WTC11 (cell line): ENCODE measurements around the gene GRPEL2.

Experiments used
- ELF4 ChIP-seq: sonication (generic); formaldehyde crosslinking; IDR thresholded peaks from 2 replicates; pipeline ENCODE4 v1.8.1; 2022; ENCODE audit warnings: low read depth, mild to moderate bottlenecking, moderate library complexity, missing genetic modification reagents
- FOXK1 ChIP-seq: sonication (generic); formaldehyde crosslinking; IDR thresholded peaks from 2 replicates; pipeline ENCODE4 v1.8.0; 2022; ENCODE audit warnings: mild to moderate bottlenecking, moderate library complexity, missing genetic modification reagents
- NFYB ChIP-seq: sonication (generic); formaldehyde crosslinking; conservative IDR thresholded peaks from 2 replicates; pipeline ENCODE4 v1.8.0; 2022; ENCODE audit warnings: low read depth, missing genetic modification reagents
- NR3C1 ChIP-seq: sonication (generic); formaldehyde crosslinking; conservative IDR thresholded peaks from 2 replicates; pipeline ENCODE4 v1.8.1; 2023; ENCODE audit warnings: low read depth, mild to moderate bottlenecking, missing genetic modification reagents
- PRRX2 ChIP-seq: fragments of 250-450 bp; sonication (Bioruptor Pico); IDR thresholded peaks from 2 replicates; pipeline ENCODE4 v1.8.0; 2021; ENCODE audit warnings: mild to moderate bottlenecking
- SMAD4 ChIP-seq: sonication (generic); formaldehyde crosslinking; IDR thresholded peaks from 2 replicates; pipeline ENCODE4 v1.8.0; 2022; ENCODE audit warnings: mild to moderate bottlenecking, missing genetic modification reagents
- SP1 ChIP-seq: sonication (generic); formaldehyde crosslinking; conservative IDR thresholded peaks from 2 replicates; pipeline ENCODE4 v1.8.1; 2022; ENCODE audit warnings: missing genetic modification reagents
- TF ChIP-seq, protein P1 (sequence below): sonication (generic); formaldehyde crosslinking; IDR thresholded peaks from 2 replicates; pipeline ENCODE4 v1.8.0; 2022; ENCODE audit warnings: missing genetic modification reagents
- TF ChIP-seq, protein P2 (sequence below): sonication (generic); formaldehyde crosslinking; IDR thresholded peaks from 2 replicates; pipeline ENCODE4 v1.8.0; 2022; ENCODE audit warnings: mild to moderate bottlenecking, missing genetic modification reagents
- TF ChIP-seq, protein P3 (sequence below): fragments of 200-600 bp; IDR thresholded peaks from 2 replicates; pipeline ENCODE4 v1.8.0; 2022; ENCODE audit warnings: antibody characterized with exemption
- TF ChIP-seq, protein P4 (sequence below): sonication (generic); formaldehyde crosslinking; IDR thresholded peaks from 2 replicates; pipeline ENCODE4 v1.8.1; 2022; ENCODE audit warnings: missing genetic modification reagents, borderline replicate concordance
- TF ChIP-seq, protein P5 (sequence below): sonication (generic); formaldehyde crosslinking; IDR thresholded peaks from 2 replicates; pipeline ENCODE4 v1.8.0; 2023; ENCODE audit warnings: missing genetic modification reagents
- TF ChIP-seq, protein P6 (sequence below): fragments of 250-450 bp; sonication (Bioruptor Pico); IDR thresholded peaks from 2 replicates; pipeline ENCODE4 v1.9.0; 2021; ENCODE audit warnings: moderate library complexity, mild to moderate bottlenecking, inconsistent platforms, borderline replicate concordance

DNA sequence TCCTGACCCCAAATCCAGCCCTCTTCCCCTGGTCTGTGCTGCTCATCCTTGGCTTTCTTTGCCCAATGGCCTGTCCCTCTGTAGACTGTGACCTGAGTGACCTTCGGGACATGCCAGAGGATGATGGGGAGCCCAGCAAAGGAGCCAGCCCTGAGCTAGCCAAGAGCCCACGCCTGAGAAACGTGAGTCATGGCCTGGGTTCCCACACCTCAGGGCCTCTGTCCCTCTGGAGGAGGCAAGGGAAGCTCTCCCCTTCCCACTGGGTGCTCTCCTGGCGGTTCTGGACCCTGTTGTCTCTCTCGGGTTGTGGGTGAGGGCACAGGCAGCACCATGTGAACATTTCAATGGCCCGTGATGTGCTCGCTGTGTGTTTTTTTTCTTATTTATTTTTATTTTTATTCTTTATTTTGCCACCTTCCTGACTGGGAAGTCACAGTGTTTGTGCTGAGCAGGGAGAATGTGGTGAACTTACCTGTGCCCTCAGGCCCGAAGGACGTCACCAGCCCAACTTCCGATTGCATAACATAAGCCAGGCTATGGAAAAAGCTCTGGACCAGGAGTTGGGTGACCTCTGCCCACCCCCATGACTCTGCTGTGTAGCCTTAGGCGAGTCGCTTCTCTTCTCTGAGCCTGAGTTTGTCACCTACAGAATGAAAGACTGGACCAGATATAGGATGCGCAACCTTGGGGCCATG, 44.1 kb upstream of the GRPEL2 start:
- TF ChIP-seq SMAD4 (CRISPR knock-in tag): no peak
- TF ChIP-seq NFYB (CRISPR knock-in tag): no peak
- TF ChIP-seq, protein P1, sequence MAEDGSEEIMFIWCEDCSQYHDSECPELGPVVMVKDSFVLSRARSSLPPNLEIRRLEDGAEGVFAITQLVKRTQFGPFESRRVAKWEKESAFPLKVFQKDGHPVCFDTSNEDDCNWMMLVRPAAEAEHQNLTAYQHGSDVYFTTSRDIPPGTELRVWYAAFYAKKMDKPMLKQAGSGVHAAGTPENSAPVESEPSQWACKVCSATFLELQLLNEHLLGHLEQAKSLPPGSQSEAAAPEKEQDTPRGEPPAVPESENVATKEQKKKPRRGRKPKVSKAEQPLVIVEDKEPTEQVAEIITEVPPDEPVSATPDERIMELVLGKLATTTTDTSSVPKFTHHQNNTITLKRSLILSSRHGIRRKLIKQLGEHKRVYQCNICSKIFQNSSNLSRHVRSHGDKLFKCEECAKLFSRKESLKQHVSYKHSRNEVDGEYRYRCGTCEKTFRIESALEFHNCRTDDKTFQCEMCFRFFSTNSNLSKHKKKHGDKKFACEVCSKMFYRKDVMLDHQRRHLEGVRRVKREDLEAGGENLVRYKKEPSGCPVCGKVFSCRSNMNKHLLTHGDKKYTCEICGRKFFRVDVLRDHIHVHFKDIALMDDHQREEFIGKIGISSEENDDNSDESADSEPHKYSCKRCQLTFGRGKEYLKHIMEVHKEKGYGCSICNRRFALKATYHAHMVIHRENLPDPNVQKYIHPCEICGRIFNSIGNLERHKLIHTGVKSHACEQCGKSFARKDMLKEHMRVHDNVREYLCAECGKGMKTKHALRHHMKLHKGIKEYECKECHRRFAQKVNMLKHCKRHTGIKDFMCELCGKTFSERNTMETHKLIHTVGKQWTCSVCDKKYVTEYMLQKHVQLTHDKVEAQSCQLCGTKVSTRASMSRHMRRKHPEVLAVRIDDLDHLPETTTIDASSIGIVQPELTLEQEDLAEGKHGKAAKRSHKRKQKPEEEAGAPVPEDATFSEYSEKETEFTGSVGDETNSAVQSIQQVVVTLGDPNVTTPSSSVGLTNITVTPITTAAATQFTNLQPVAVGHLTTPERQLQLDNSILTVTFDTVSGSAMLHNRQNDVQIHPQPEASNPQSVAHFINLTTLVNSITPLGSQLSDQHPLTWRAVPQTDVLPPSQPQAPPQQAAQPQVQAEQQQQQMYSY (CRISPR knock-in tag): no peak
- TF ChIP-seq NR3C1: no peak
- no peak for TF ChIP-seq ELF4
- TF ChIP-seq, protein P2, sequence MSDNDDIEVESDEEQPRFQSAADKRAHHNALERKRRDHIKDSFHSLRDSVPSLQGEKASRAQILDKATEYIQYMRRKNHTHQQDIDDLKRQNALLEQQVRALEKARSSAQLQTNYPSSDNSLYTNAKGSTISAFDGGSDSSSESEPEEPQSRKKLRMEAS (CRISPR knock-in tag): no peak
- TF ChIP-seq, protein P3, sequence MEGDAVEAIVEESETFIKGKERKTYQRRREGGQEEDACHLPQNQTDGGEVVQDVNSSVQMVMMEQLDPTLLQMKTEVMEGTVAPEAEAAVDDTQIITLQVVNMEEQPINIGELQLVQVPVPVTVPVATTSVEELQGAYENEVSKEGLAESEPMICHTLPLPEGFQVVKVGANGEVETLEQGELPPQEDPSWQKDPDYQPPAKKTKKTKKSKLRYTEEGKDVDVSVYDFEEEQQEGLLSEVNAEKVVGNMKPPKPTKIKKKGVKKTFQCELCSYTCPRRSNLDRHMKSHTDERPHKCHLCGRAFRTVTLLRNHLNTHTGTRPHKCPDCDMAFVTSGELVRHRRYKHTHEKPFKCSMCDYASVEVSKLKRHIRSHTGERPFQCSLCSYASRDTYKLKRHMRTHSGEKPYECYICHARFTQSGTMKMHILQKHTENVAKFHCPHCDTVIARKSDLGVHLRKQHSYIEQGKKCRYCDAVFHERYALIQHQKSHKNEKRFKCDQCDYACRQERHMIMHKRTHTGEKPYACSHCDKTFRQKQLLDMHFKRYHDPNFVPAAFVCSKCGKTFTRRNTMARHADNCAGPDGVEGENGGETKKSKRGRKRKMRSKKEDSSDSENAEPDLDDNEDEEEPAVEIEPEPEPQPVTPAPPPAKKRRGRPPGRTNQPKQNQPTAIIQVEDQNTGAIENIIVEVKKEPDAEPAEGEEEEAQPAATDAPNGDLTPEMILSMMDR: no peak
- TF ChIP-seq FOXK1: no peak
- TF ChIP-seq, protein P4, sequence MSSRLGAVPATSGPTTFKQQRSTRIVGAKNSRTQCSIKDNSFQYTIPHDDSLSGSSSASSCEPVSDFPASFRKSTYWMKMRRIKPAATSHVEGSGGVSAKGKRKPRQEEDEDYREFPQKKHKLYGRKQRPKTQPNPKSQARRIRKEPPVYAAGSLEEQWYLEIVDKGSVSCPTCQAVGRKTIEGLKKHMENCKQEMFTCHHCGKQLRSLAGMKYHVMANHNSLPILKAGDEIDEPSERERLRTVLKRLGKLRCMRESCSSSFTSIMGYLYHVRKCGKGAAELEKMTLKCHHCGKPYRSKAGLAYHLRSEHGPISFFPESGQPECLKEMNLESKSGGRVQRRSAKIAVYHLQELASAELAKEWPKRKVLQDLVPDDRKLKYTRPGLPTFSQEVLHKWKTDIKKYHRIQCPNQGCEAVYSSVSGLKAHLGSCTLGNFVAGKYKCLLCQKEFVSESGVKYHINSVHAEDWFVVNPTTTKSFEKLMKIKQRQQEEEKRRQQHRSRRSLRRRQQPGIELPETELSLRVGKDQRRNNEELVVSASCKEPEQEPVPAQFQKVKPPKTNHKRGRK (CRISPR knock-in tag): no peak
- TF ChIP-seq, protein P5, sequence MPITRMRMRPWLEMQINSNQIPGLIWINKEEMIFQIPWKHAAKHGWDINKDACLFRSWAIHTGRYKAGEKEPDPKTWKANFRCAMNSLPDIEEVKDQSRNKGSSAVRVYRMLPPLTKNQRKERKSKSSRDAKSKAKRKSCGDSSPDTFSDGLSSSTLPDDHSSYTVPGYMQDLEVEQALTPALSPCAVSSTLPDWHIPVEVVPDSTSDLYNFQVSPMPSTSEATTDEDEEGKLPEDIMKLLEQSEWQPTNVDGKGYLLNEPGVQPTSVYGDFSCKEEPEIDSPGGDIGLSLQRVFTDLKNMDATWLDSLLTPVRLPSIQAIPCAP (CRISPR knock-in tag): no peak
- no peak for TF ChIP-seq SP1
- no peak for TF ChIP-seq PRRX2
- TF ChIP-seq, protein P6, sequence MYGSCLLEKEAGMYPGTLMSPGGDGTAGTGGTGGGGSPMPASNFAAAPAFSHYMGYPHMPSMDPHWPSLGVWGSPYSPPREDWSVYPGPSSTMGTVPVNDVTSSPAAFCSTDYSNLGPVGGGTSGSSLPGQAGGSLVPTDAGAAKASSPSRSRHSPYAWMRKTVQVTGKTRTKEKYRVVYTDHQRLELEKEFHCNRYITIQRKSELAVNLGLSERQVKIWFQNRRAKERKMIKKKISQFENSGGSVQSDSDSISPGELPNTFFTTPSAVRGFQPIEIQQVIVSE: no peak
